Activated naive CD8-positive, alpha-beta T cell (primary cell): ENCODE data around the gene MEN1.

Experiments used
- H3K27ac Mint-ChIP-seq: one replicate; pipeline ENCODE4 v1.8.0; 2021; ENCODE audit warnings: mixed read lengths
- H3K27me3 Mint-ChIP-seq: one replicate; pipeline ENCODE4 v1.8.0; 2021; ENCODE audit warnings: mixed read lengths
- H3K36me3 Mint-ChIP-seq: one replicate; pipeline ENCODE4 v1.8.0; 2021; ENCODE audit warnings: mixed read lengths
- H3K4me1 Mint-ChIP-seq: one replicate; pipeline ENCODE4 v1.8.0; 2021; ENCODE audit warnings: low read depth, mixed read lengths
- H3K4me3 Mint-ChIP-seq: one replicate; pipeline ENCODE4 v1.8.0; 2021; ENCODE audit warnings: mild to moderate bottlenecking, mixed read lengths
- H3K9me3 Mint-ChIP-seq: one replicate; pipeline ENCODE4 v1.8.0; 2021; ENCODE audit warnings: low read depth, mixed read lengths

Gene MEN1

DNA sequence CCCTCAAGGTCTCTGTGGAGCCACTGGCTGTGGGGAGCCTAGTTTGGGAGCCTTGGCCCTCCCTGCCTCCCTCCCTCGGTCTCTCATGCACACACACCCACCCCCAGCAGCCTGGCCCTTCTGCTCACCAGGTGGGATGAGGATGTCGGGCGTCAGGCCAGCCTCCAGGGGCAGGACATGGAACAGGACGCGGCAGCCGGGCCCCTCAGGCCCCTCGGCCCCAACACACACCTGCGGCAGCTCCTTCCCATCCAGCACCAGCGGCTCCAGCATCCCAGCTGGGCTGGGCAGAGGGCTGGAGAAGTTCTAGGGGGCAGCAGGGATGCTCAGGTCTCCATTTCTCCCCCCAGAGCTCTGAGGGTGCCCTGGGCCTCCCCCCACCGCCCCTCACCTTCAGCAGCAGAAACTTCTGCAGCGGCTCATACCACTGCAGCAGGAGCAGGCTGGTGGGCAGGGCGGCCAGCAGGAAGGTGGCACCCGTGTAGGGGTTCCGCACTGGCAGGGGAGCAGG lies 18.5 kb downstream of the MEN1 start:
- Mint-ChIP-seq H3K4me1 (peaks cover 28% of the 10 kb centered on the region), H3K27me3 (no peaks in the 10 kb centered on the region), H3K9me3 (no peaks in the 10 kb centered on the region), H3K4me3 (no peak overlapping the region), H3K27ac (no peak overlapping the region), H3K36me3 (no peaks in the 10 kb centered on the region)

DNA sequence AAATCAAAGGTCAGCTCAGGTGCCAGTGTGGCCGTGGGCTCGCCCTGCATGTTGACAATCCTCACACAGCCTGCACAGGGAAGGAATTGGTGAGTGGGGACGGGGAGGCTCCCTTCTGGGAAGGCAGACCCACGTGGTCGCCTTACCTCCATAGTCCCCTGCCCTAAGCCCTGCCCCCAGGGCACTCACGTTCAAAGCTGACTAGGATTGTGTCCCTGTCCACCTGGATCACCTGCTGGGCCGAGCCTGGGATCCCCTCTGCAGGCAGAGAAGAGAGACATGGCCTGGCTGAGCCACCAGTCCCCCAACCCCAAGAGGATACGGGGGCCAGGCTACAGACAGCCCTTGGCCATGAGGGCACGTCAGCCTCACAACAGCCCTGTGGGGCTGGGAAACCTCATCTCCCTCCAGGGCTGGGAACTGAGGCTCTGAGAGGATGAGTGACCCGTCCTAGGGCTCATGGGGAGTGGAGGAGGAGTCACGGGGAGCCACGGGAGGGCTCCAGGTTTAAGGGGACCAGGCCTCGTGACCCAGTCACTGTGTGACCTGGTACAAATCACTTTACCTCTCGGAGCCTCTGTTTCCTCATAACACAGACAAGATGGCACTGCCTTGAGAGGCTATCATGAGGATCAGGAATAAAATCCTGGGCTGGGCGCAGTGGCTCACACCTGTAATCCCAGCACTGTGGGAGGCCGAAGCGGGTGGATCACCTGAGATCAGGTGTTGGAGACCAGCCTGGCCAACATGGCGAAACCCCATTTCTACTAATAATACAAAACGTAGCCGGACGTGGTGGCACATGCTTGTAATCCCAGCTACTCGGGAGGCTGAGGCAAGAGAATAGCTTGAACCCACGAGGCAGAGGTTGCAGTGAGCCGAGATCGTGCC lies 19.9 kb downstream of the MEN1 start:
- H3K36me3 Mint-ChIP-seq: no peaks in the 10 kb centered on the region
- H3K4me1 Mint-ChIP-seq: peaks cover 25% of the 10 kb centered on the region
- no peak overlapping the region for H3K27ac Mint-ChIP-seq
- no peaks in the 10 kb centered on the region for H3K9me3 Mint-ChIP-seq
- H3K4me3 Mint-ChIP-seq: no peak overlapping the region
- no peaks in the 10 kb centered on the region for H3K27me3 Mint-ChIP-seq

GRCh38 chr11:64789331-64790204 lies 20.8 kb downstream of the MEN1 start:
- Mint-ChIP-seq H3K9me3 (no peaks in the 10 kb centered on the region), H3K4me1 (peaks cover 23% of the 10 kb centered on the region), H3K4me3 (no peak overlapping the region), H3K27me3 (no peaks in the 10 kb centered on the region), H3K27ac (no peak overlapping the region), H3K36me3 (peaks cover 2% of the 10 kb centered on the region)

DNA sequence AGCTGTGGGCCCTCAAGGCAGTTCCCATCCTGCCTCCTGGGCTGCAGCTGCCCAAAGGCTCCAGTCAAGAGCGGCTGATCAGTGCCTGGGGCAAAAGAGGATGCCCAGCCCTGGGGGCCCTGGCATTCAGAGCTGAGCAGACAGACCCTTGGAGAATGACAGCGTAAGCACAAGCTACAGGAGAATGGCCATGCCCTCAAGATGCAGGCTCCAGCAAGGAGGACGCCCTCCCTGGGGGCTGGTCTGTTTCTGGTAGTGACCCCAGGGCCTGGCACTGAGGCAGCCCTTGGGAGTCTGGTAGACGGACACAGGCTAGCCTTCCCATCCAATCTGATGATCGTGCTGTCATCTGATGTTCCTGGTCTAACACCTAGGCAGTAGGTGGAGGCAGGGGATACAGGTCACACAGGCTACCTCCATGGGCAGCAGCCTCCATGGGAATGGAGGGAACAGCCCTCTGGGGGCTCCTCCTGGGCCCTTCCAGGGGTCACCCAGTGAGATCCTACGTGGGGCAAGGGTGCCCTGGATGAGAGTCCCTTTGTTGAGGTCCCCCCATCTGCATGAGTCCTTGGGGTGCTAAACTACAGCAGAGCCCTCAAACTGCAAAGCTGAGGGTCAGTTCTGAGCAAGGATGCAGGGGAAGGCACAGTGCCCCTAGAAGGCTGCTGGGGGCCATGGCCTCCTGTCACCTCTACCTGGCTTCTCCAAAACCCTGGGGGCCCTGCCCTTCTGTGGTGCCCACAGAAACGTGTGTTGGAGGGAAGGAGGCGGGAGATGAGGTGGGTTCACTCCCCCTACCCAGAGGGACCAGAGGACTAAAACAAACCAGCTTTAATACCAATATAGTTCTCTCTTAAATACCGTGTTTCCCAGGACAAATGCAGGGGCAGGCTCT lies 21.8 kb downstream of the MEN1 start:
- Mint-ChIP-seq H3K4me1 (peaks cover 15% of the 10 kb centered on the region), H3K36me3 (peaks cover 2% of the 10 kb centered on the region), H3K27me3 (no peaks in the 10 kb centered on the region), H3K9me3 (no peaks in the 10 kb centered on the region), H3K27ac (no peak overlapping the region), H3K4me3 (no peak overlapping the region)

DNA sequence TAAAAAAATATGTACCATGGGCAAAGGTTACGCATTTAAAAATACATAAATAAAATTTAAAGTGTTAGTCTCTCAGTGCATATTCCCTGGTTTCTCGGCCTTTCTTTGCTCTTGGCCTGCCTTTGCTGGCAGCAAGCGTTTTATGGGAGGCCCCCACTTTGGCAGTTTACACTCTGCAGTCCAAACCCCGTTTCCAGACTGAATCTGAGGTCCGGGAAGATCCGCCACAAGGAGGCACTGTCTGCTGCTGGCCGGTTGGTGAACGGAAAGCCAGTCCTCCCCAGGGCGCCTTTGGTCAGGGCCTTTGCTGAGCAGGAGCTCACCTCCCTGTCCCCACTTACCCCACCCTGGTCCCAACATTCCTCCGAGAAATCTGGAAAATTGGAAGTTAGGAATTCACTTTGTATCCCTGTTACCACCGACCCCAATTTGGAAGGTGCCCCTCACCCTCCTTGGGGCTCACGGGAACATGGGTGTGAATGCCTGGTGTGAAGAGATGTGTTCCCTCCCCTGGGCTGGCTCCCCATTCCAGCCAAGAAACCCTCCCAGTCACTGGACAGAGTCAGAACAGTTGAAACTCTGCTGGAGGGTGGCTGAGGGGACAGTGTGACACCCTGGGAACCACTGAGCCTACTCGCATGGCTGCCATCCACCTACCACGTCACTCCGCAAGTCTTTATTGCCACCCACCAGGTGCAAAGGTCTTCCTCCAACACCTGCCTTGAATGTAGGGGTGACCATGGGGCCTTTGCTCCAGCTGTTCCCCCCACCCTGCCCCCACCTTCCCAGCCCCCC lies 22.6 kb downstream of the MEN1 start:
- Mint-ChIP-seq H3K27ac (no peak overlapping the region), H3K4me3 (no peak overlapping the region), H3K4me1 (peaks cover 11% of the 10 kb centered on the region), H3K36me3 (peaks cover 2% of the 10 kb centered on the region), H3K9me3 (no peaks in the 10 kb centered on the region), H3K27me3 (no peaks in the 10 kb centered on the region)

- no peak overlapping the region for H3K27ac Mint-ChIP-seq
Observed at GRCh38 chr11:64786308-64786707, 24.0 kb downstream of the MEN1 start.

GRCh38 chr11:64784813-64785581 lies 25.4 kb downstream of the MEN1 start:
- H3K4me3 Mint-ChIP-seq: no peak overlapping the region
- H3K9me3 Mint-ChIP-seq: no peaks in the 10 kb centered on the region
- H3K36me3 Mint-ChIP-seq: peaks cover 2% of the 10 kb centered on the region
- H3K4me1 Mint-ChIP-seq: peaks cover 24% of the 10 kb centered on the region
- no peaks in the 10 kb centered on the region for H3K27me3 Mint-ChIP-seq
- H3K27ac Mint-ChIP-seq: peak overlapping the region; percentile 30

More at GRCh38 chr11:64786308-64786707, 24.0 kb downstream of the MEN1 start:
- H3K36me3 Mint-ChIP-seq: peaks cover 2% of the 10 kb centered on the region
- H3K4me3 Mint-ChIP-seq: no peak overlapping the region
- H3K4me1 Mint-ChIP-seq: peaks cover 14% of the 10 kb centered on the region
- no peaks in the 10 kb centered on the region for H3K9me3 Mint-ChIP-seq
- no peaks in the 10 kb centered on the region for H3K27me3 Mint-ChIP-seq

DNA sequence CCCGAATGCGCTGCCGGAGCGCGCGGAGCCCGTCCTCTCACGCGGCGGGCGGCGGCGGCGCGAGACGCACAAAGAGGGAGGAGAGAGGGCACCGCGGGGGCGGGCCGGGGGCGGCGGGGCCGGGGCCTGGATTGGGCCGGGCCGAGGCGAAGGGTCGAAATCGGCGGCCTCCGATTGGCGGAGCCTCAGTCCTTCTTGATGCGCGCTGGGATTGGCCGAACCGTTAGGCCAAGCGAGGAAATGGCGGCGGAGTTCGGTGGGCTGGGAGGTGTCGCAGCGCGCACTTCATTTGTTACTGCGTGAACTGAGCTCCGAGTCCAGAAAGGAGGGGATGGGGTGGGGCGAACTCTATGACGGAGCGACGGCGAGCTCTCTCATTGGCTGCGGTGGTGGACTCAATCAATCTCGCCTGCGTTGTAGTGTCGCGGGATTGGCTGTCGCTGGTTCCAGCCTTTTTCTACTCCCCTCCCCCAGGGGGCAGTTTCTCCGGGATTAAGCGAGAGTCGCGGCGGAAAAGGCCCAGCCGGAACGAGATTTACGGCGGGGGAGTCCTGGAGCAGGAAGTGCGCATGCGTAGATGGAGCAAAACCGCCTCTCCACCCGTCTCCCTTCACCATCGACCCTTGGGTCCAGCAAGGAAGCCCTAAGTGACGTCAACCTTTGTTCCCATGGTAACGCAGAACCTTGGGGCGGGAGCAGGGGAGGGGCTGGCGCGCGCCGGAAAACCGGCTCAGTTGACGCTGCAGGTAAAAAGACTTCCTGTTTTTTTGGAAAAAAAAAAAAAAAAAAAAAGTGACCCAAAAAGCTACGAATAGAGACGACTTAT lies 31.7 kb downstream of the MEN1 start, which contains the start of gene SF1:
Gene SF1, minus strand, starts transcription at position 70 of the 826 bp plus-strand sequence. CDS start 150 bp downstream, outside the sequence.
- peaks cover 57% of the 10 kb centered on the region for H3K4me1 Mint-ChIP-seq

DNA sequence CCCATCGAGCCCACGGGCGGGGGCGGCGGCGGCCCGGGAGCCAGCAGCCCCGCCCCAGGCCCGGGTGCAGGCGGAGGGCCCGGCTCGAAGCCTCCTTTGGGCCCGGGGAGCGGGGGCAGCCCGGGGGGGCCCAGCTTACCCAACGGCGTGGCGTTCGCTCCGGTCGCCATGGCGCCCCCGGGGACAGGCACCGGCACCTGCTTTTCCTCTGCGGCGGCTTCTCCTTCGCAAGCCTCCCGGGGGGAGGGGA lies 32.2 kb downstream of the MEN1 start:
- Mint-ChIP-seq H3K4me3 (peak overlapping the region; percentile 93), H3K27ac (no peak overlapping the region), H3K9me3 (no peaks in the 10 kb centered on the region), H3K27me3 (no peaks in the 10 kb centered on the region), H3K4me1 (peaks cover 62% of the 10 kb centered on the region), H3K36me3 (peaks cover 24% of the 10 kb centered on the region)

More for the DNA sequence above, 31.7 kb downstream of the MEN1 start, which contains the start of gene SF1:
- H3K36me3 Mint-ChIP-seq: peaks cover 21% of the 10 kb centered on the region
- no peaks in the 10 kb centered on the region for H3K27me3 Mint-ChIP-seq
- H3K4me3 Mint-ChIP-seq: peak within 1 kb of the TSS; percentile 93
- H3K9me3 Mint-ChIP-seq: no peaks in the 10 kb centered on the region
- peak within 1 kb of the TSS; percentile 99 for H3K27ac Mint-ChIP-seq

GRCh38 chr11:64777449-64778222 lies 32.7 kb downstream of the MEN1 start:
- peaks cover 24% of the 10 kb centered on the region for H3K36me3 Mint-ChIP-seq
- H3K27me3 Mint-ChIP-seq: no peaks in the 10 kb centered on the region
- H3K9me3 Mint-ChIP-seq: no peaks in the 10 kb centered on the region
- H3K4me3 Mint-ChIP-seq: peak overlapping the region; percentile 93
- peaks cover 67% of the 10 kb centered on the region for H3K4me1 Mint-ChIP-seq
- peak overlapping the region; percentile 87 for H3K27ac Mint-ChIP-seq

- Mint-ChIP-seq H3K27me3 (no peaks in the 10 kb centered on the region), H3K4me3 (peak overlapping the region; percentile 93), H3K27ac (peak overlapping the region; percentile 87), H3K4me1 (peaks cover 72% of the 10 kb centered on the region), H3K36me3 (peaks cover 28% of the 10 kb centered on the region), H3K9me3 (no peaks in the 10 kb centered on the region)
Observed at GRCh38 chr11:64776875-64777274, 33.5 kb downstream of the MEN1 start.

DNA sequence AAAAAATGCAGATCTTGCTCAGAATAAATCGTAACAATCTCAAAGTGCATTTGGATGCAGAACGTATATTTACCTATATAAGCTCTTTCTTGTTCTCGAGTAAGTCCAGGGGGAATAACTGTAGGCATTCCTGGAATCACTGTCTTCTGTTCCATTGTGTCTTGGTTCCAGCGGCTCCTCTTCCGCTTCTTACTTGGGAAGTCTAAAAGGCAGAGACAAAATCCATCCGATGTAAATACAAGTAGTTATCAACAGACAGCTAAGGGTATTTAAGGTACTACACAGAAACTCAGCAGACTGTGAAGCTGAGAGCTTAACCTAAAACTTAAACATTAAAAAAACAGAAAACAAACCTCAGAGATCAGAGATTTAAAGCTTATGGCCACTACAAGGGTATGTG lies 33.9 kb downstream of the MEN1 start:
- Mint-ChIP-seq H3K27me3 (no peaks in the 10 kb centered on the region), H3K36me3 (peaks cover 28% of the 10 kb centered on the region), H3K9me3 (no peaks in the 10 kb centered on the region), H3K4me1 (peaks cover 77% of the 10 kb centered on the region), H3K4me3 (peak overlapping the region; percentile 93), H3K27ac (peak overlapping the region; percentile 87)
